Mesendoderm (in vitro differentiated cells): ENCODE data around the gene UBASH3A.

Source experiments
- DNase-seq: peaks from one replicate; pipeline ENCODE4 v3.0.0; 2013
- H2AK5ac ChIP-seq: 2 replicates; pipeline ENCODE4 v1.6.1; 2013; ENCODE audit warnings: low read length, inconsistent platforms
- H2BK120ac ChIP-seq: 2 replicates; pipeline ENCODE4 v1.6.1; 2013; ENCODE audit warnings: low read depth, mild to moderate bottlenecking, low read length, moderate library complexity, mixed read lengths
- H2BK15ac ChIP-seq: replicated peaks from 2 replicates; pipeline ENCODE4 v1.6.1; 2013; ENCODE audit warnings: low read depth, mild to moderate bottlenecking, moderate library complexity
- H2BK5ac ChIP-seq: 2 replicates; pipeline ENCODE4 v1.6.1; 2013; ENCODE audit warnings: low read length, inconsistent platforms
- H3K18ac ChIP-seq: 2 replicates; pipeline ENCODE4 v1.6.1; 2013; ENCODE audit warnings: mild to moderate bottlenecking, low read length, mixed read lengths
- H3K23ac ChIP-seq: one replicate; pipeline ENCODE4 v1.6.1; 2013; ENCODE audit warnings: low read length
- H3K27ac ChIP-seq: 2 replicates; pipeline ENCODE4 v1.5.1; 2013; ENCODE audit warnings: low read depth, mild to moderate bottlenecking, inconsistent platforms, low read length, moderate library complexity
- H3K27me3 ChIP-seq: 2 replicates; pipeline ENCODE4 v1.6.1; 2013; ENCODE audit warnings: low read length, control low read depth, mild to moderate bottlenecking, inconsistent platforms; ENCODE audit not compliant: insufficient read depth, poor library complexity
- H3K36me3 ChIP-seq: 2 replicates; pipeline ENCODE4 v1.6.1; 2013; ENCODE audit warnings: low read length, inconsistent platforms; ENCODE audit not compliant: control insufficient read depth, insufficient read depth
- H3K4ac ChIP-seq: one replicate; pipeline ENCODE4 v1.6.1; 2013; ENCODE audit warnings: low read depth, mild to moderate bottlenecking, low read length, moderate library complexity
- H3K4me1 ChIP-seq: 2 replicates; pipeline ENCODE4 v1.6.1; 2013; ENCODE audit warnings: low read depth, low read length, inconsistent platforms; ENCODE audit not compliant: control insufficient read depth
- H3K4me2 ChIP-seq: 2 replicates; pipeline ENCODE4 v1.6.1; 2013; ENCODE audit warnings: low read length
- H3K4me3 ChIP-seq: 2 replicates; pipeline ENCODE4 v1.5.1; 2013; ENCODE audit warnings: mild to moderate bottlenecking, low read length
- H3K56ac ChIP-seq: one replicate; pipeline ENCODE4 v1.6.1; 2013; ENCODE audit warnings: low read length
- H3K79me1 ChIP-seq: 2 replicates; pipeline ENCODE4 v1.6.1; 2013; ENCODE audit warnings: low read length, inconsistent platforms
- H3K79me2 ChIP-seq: 2 replicates; pipeline ENCODE4 v1.6.1; 2013; ENCODE audit warnings: mild to moderate bottlenecking, low read length; ENCODE audit not compliant: control insufficient read depth, insufficient read depth
- H3K9ac ChIP-seq: 2 replicates; pipeline ENCODE4 v1.6.1; 2013; ENCODE audit warnings: low read length, inconsistent platforms
- H4K5ac ChIP-seq: one replicate; pipeline ENCODE4 v1.6.1; 2013; ENCODE audit warnings: low read length
- H4K8ac ChIP-seq: one replicate; pipeline ENCODE4 v1.6.1; 2013; ENCODE audit warnings: low read depth, mild to moderate bottlenecking, control low read depth, low read length, moderate library complexity
- WGBS: extraction: QIAGEN DNeasy Blood & Tissue Kit; methylation state at CpG from one replicate; pipeline ENCODE4 v1.1.7; 2013; ENCODE audit warnings: low lambda C conversion rate, missing lambda C conversion rate; ENCODE audit not compliant: insufficient coverage; ENCODE audit errors: extremely low coverage; 5-methylcytosine and 5-hydroxymethylcytosine counted together

UBASH3A gene

GRCh38 chr21:42375966-42376337 lies 27.8 kb upstream of the UBASH3A start:
- no peak overlapping the region for H4K5ac ChIP-seq
- no peak overlapping the region for H2AK5ac ChIP-seq
- H3K4ac ChIP-seq, result no peak overlapping the region
- H3K56ac ChIP-seq, result no peak overlapping the region
- H3K27me3 ChIP-seq, result no peaks in the 10 kb centered on the region
- no peak overlapping the region for H3K4me3 ChIP-seq
- WGBS, result no CpG with 5 or more reads among the region's 3 CpGs
- H3K18ac ChIP-seq, result no peak overlapping the region
- no peak overlapping the region for H3K9ac ChIP-seq
- H3K4me1 ChIP-seq, result no peaks in the 10 kb centered on the region
- no peak overlapping the region for H3K23ac ChIP-seq
- H2BK120ac ChIP-seq, result no peak overlapping the region
- no peaks in the 10 kb centered on the region for H3K79me2 ChIP-seq
- H3K36me3 ChIP-seq, result no peaks in the 10 kb centered on the region
- H3K27ac ChIP-seq, result no peak overlapping the region
- H2BK5ac ChIP-seq, result no peak overlapping the region
- H3K79me1 ChIP-seq, result no peaks in the 10 kb centered on the region
- no peak for DNase-seq
- no peak overlapping the region for H3K4me2 ChIP-seq
- no peak overlapping the region for H4K8ac ChIP-seq
- H2BK15ac ChIP-seq, result no peak overlapping the region

GRCh38 chr21:42376338-42376982 lies 27.2 kb upstream of the UBASH3A start:
- Histone ChIP-seq H2BK5ac (no peak overlapping the region), H3K18ac (no peak overlapping the region), H3K79me2 (no peaks in the 10 kb centered on the region), H3K79me1 (no peaks in the 10 kb centered on the region), H3K4ac (no peak overlapping the region), H3K4me1 (no peaks in the 10 kb centered on the region), H4K5ac (no peak overlapping the region), H3K27me3 (no peaks in the 10 kb centered on the region), H4K8ac (no peak overlapping the region), H3K4me2 (no peak overlapping the region), H2AK5ac (no peak overlapping the region), H3K4me3 (no peak overlapping the region), H2BK120ac (no peak overlapping the region), H2BK15ac (no peak overlapping the region), H3K56ac (no peak overlapping the region), H3K23ac (no peak overlapping the region), H3K9ac (no peak overlapping the region), H3K36me3 (no peaks in the 10 kb centered on the region), H3K27ac (no peak overlapping the region)
- WGBS, result no CpG with 5 or more reads among the region's 32 CpGs
- DNase-seq, result no peak

GRCh38 chr21:42377211-42377950 lies 26.3 kb upstream of the UBASH3A start:
- Histone ChIP-seq H3K27ac (no peak overlapping the region), H3K79me1 (no peaks in the 10 kb centered on the region), H3K4me2 (no peak overlapping the region), H3K27me3 (no peaks in the 10 kb centered on the region), H3K18ac (no peak overlapping the region), H3K4ac (no peak overlapping the region), H3K56ac (no peak overlapping the region), H3K79me2 (no peaks in the 10 kb centered on the region), H2BK15ac (no peak overlapping the region), H3K4me1 (no peaks in the 10 kb centered on the region), H3K9ac (no peak overlapping the region), H2BK5ac (no peak overlapping the region), H4K5ac (no peak overlapping the region), H3K36me3 (no peaks in the 10 kb centered on the region), H3K23ac (no peak overlapping the region), H2AK5ac (no peak overlapping the region), H2BK120ac (no peak overlapping the region), H3K4me3 (no peak overlapping the region), H4K8ac (no peak overlapping the region)
- no CpG with 5 or more reads among the region's 24 CpGs for WGBS
- no peak for DNase-seq

- Histone ChIP-seq H2BK5ac (no peak overlapping the region), H3K18ac (no peak overlapping the region), H3K4ac (no peak overlapping the region), H2AK5ac (no peak overlapping the region), H3K4me3 (no peak overlapping the region), H3K4me1 (no peaks in the 10 kb centered on the region), H3K4me2 (no peak overlapping the region), H3K27me3 (no peaks in the 10 kb centered on the region), H3K9ac (no peak overlapping the region), H3K79me1 (no peaks in the 10 kb centered on the region), H3K79me2 (no peaks in the 10 kb centered on the region), H4K5ac (no peak overlapping the region), H3K27ac (no peak overlapping the region), H2BK15ac (no peak overlapping the region), H4K8ac (no peak overlapping the region), H2BK120ac (no peak overlapping the region), H3K36me3 (no peaks in the 10 kb centered on the region), H3K23ac (no peak overlapping the region), H3K56ac (no peak overlapping the region)
- WGBS, result no CpG with 5 or more reads among the region's 5 CpGs
- DNase-seq, result no peak
Measured at GRCh38 chr21:42377951-42378340, 25.8 kb upstream of the UBASH3A start.

GRCh38 chr21:42378418-42378817 lies 25.3 kb upstream of the UBASH3A start:
- no peak for DNase-seq
- Histone ChIP-seq H4K5ac (no peak overlapping the region), H3K4me2 (no peak overlapping the region), H3K4me3 (no peak overlapping the region), H4K8ac (no peak overlapping the region), H3K27ac (no peak overlapping the region), H3K4me1 (no peaks in the 10 kb centered on the region), H3K4ac (no peak overlapping the region), H3K79me2 (no peaks in the 10 kb centered on the region), H3K36me3 (no peaks in the 10 kb centered on the region), H3K79me1 (no peaks in the 10 kb centered on the region), H3K9ac (no peak overlapping the region), H2BK120ac (no peak overlapping the region), H3K56ac (no peak overlapping the region), H2AK5ac (no peak overlapping the region), H2BK15ac (no peak overlapping the region), H3K27me3 (no peaks in the 10 kb centered on the region), H3K23ac (no peak overlapping the region), H2BK5ac (no peak overlapping the region), H3K18ac (no peak overlapping the region)
- WGBS, result no CpG with 5 or more reads among the region's 8 CpGs
